ENCODE data around the gene PTH1R.
"Not testable (repeated sequence)": the region's sequence is repeated elsewhere in the genome, so short reads cannot be mapped to it uniquely, and the experiment has no call there.

The PTH1R gene

DNA sequence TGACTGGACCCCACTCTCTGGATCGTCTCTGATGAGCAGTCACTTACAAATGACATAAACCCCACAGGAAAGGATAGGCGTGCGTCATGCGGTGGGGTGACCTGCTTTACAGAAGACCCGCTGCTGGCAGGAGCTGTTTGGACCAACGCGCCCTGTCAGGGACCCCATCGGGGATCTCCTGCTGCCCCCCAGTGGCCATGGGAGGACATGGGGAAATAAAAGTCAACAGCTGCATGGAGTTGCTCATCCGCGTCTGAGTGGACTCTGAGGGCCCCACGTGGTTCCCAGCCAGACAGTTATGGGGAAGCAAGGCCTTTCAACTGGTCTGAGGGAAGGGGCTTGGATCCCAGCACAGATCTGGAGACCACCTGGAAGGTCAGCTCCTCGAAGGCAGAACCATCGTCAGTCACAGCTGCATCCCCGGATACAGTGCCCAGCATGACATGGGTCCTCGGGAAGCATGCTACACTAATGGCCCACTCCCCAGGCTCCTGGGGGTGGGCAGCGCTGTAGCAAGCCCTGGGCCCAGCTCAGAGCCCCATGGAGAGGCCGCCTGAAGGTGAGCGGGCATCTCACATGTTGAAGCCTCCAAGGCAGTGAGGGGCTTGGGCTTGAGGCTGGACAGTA is 32.1 kb downstream of the PTH1R start:
- peak; percentile 88 for DNase-seq (ENCODE audit: low read depth)
- TF ChIP-seq, protein P1, sequence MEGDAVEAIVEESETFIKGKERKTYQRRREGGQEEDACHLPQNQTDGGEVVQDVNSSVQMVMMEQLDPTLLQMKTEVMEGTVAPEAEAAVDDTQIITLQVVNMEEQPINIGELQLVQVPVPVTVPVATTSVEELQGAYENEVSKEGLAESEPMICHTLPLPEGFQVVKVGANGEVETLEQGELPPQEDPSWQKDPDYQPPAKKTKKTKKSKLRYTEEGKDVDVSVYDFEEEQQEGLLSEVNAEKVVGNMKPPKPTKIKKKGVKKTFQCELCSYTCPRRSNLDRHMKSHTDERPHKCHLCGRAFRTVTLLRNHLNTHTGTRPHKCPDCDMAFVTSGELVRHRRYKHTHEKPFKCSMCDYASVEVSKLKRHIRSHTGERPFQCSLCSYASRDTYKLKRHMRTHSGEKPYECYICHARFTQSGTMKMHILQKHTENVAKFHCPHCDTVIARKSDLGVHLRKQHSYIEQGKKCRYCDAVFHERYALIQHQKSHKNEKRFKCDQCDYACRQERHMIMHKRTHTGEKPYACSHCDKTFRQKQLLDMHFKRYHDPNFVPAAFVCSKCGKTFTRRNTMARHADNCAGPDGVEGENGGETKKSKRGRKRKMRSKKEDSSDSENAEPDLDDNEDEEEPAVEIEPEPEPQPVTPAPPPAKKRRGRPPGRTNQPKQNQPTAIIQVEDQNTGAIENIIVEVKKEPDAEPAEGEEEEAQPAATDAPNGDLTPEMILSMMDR (conservative IDR thresholded peaks at IDR 0.05; ENCODE audit: control insufficient read depth, insufficient read depth, low read depth, low read length): peak; percentile 81
- no peak overlapping the region for H3K4me3 ChIP-seq (ENCODE audit: control insufficient read depth, low read depth, low read length)

DNA sequence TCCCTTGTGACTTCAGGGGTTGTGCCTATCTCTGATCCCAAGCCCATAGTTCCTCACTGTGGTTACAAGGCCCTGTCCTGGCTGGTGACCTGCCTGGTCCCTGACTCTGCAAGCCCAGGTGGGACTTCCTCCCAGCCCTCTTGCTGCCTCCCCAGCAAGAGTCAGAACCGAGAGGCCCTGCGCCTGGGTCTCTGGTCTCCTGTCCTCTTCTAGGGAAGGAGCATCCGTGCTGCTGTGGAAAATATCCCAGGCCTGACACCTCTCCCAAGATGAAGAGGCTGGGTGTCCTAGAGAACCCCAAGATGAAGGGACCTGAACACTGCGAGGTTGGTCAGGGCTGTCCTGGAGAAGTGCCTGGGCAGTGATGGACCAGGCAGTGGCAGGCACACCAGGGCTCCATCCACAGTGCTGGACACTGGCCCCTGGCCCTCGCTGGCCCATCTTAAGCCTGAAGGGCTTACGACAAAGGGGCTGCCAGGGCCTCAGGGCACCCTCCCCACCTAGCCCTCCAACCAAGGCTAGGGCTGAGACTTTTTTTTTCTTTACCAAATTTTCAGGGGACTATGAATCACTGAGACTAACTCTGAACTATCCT is 32.7 kb downstream of the PTH1R start:
- TF ChIP-seq, protein P1 (conservative IDR thresholded peaks at IDR 0.05; ENCODE audit: control insufficient read depth, insufficient read depth, low read depth, low read length): no peak
- no peak overlapping the region for H3K4me3 ChIP-seq (ENCODE audit: control insufficient read depth, low read depth, low read length)
- no peak for DNase-seq (ENCODE audit: low read depth)

DNA sequence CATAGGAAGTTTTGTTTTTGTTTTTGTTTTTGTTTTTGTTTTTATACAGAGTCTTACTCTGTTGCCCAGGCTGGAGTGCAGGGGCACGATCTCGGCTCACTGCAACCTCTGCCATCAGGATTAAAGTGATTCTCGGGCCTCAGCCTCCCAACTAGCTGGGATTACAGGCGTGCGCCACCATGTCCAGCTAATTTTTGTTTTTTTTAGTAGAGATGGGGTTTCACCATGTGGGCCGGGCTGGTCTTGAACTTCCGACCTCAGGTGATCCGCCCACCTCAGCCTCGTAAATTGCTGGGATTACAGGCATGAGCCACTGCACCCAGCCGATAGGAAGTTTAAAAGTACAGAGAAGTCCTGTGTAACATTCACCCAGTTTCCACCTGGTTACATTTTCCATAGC is 33.4 kb downstream of the PTH1R start:
- DNase-seq (ENCODE audit: low read depth); H3K4me3 ChIP-seq (ENCODE audit: control insufficient read depth, low read depth, low read length): not testable (repeated sequence)

DNA sequence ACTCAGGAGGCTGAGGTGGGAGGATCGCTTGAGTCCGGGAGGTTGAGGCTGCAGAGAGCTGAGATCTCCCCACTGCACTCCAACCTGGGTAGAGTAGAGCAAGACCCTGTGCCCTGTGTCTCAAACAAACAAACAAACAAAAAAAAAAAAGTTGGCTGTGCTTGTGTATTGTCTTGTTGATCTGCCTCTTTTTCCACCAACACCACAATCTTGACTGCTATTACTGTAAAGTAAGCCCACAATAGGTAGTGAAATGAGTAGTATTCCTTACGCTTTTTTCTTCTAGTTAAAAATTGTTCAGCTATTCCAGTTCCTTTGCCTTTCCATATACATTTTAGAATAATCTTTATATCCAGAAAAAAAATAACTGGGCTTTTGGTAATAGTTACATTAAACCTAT is 35.5 kb downstream of the PTH1R start:
- TF ChIP-seq, protein P1 (conservative IDR thresholded peaks at IDR 0.05; ENCODE audit: control insufficient read depth, insufficient read depth, low read depth, low read length): no peak
- no peak for DNase-seq (ENCODE audit: low read depth)
- no peak overlapping the region for H3K4me3 ChIP-seq (ENCODE audit: control insufficient read depth, low read depth, low read length)

DNA sequence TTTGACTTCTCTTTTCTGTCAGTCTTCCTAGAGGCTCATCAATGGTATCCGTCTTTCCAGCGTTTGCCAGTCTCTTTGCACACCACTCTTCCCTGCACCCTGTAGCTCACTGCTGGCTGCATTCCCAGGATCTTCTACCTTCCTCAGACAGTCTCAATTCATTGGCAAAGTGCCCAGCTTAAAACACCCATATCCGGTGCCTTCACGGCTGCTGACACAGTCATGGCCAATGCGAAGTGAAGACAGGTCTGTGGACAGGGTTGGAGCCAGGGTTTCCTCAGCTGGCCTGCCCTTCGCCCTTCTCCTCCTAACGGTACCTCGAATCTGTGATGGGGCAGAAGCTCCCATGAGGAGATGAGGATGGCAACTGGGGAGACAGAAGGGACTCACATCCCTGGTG is 36.1 kb downstream of the PTH1R start:
- no peak overlapping the region for H3K4me3 ChIP-seq (ENCODE audit: control insufficient read depth, low read depth, low read length)
- DNase-seq (ENCODE audit: low read depth): peak; percentile 59
- TF ChIP-seq, protein P1 (conservative IDR thresholded peaks at IDR 0.05; ENCODE audit: control insufficient read depth, insufficient read depth, low read depth, low read length): no peak

DNA sequence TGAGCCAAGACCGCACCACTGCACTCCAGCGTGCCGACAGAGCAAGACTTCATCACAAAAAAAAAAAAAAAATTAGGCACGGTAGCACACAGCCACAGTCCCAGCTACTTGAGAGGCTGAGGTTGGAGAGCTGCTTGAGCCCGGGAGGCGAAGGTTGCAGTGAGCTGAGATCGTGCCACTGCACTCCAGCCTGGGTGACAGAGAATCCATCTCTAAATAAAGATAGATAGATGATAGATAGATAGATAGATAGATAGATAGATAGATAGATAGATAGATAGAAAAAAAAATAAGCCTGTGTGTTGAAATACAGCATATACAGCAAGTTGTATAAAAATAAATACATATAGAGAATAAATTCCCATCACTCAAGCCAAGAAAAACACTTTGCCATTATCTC is 37.3 kb downstream of the PTH1R start:
- H3K4me3 ChIP-seq (ENCODE audit: control insufficient read depth, low read depth, low read length): no peak overlapping the region
- no peak for DNase-seq (ENCODE audit: low read depth)
- TF ChIP-seq, protein P1 (conservative IDR thresholded peaks at IDR 0.05; ENCODE audit: control insufficient read depth, insufficient read depth, low read depth, low read length): no peak

DNA sequence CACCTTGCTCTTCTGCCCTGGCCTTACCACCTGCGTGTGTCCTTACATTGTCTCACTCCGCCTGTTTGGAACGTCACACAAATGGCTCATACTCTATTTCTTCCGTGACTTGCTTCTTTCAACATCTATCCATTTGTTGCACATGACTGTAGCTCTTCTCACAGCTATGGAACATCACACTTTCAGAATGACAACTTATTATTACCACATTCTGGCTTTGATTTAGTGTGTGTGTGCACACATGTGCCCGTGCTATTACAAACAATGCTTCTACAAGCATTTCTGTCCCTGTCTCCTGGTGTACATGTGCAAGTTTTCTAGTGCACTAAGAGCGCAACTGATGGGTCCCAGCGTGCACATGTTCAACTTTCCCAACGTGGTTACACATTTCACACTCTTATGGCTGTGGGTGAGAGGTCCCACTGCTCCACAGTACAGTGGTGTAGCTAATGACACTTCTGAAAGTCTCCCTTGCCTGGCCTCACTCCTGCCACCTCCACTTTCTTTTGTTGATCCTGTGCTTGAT is 37.8 kb downstream of the PTH1R start:
- no peak overlapping the region for H3K4me3 ChIP-seq (ENCODE audit: control insufficient read depth, low read depth, low read length)
- TF ChIP-seq, protein P1 (conservative IDR thresholded peaks at IDR 0.05; ENCODE audit: control insufficient read depth, insufficient read depth, low read depth, low read length): no peak
- DNase-seq (ENCODE audit: low read depth): no peak

Data from fibroblast of mammary gland (primary cell).